ENCODE data around the gene CASP2.

DNA sequence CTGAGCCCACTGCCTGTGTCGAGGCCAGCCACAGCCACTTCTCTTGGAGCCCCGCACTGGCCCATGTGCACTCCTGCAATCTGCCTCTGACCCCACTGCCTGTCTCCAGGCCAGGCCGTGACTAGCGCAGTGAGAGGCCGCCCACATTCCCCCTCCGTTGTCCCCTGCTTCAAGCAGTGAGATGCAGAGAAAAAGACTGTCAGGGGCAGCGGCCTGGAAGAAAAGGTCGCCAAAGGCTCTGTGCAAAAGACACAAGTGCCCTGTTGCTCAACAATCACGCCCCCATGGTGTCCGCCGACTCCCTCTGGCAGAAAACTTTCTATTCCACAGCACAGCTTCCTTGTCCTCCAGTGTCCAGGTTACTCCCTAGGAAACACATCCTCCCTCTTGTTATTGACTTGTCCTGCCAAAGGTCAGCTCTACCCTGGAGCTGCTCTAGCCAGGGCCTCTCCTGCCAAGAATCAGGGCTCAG lies 64.4 kb downstream of the CASP2 start:
- TF ChIP-seq CTCF (conservative IDR thresholded peaks at IDR 0.05) (no peak), ZFX (IDR thresholded peaks at IDR 0.05) (no peak)

Measured in C4-2B (cell line).